HG03457 (cell line): ENCODE measurements around the gene IGF1R.

ENCODE experiments used
- ATAC-seq: cut with Tn5 transposase; IDR thresholded peaks from one replicate; pipeline ENCODE4 v1.9.1; 2021; ENCODE audit warnings: moderate number of reproducible peaks; ENCODE audit not compliant: unreplicated experiment

The IGF1R gene

DNA sequence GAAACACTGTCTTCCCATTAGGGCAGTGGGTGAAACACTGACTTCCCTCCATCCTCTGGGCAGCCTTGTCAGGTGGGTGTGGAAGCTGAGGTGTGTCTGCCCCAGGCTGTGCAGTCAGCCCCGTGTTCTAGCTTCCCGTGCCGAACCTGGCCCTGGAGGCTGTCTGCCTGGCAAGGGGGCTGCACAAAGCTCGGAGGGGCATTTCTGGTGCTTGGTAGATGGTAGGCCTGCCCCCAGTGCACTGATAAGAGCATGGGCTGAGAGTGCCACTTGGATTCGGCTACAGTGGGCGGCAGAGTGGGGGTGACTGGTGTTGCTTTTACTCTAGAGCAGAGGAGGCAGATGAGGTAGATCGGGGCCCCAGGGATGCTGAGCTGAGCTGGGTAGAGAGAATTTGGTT lies 21.3 kb downstream of the IGF1R start:
- no peak for ATAC-seq

GRCh38 chr15:98671060-98672008 lies 23.0 kb downstream of the IGF1R start:
- ATAC-seq = no peak

GRCh38 chr15:98673133-98673532 lies 24.8 kb downstream of the IGF1R start:
- no peak for ATAC-seq

DNA sequence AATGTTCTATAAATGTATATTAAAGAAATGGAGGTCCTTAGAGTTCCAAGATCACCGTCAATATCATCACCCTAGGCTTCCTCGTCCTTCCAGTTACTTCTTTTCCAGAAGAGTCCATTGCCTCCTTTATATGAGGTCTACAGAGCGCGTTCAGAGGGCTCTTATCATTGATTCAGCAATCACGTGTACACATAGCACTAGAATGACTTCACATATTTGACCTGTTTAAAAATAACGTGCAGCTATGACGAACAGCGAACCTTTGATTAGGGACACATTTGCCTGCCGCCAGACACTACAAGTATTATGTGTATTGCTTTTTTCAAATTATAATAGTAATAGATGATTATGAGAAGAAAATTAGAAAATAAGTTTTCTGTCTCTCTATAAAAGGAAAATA lies 26.0 kb downstream of the IGF1R start:
- ATAC-seq = no peak

- ATAC-seq = no peak
Observed at GRCh38 chr15:98676586-98677270, 28.4 kb downstream of the IGF1R start.

GRCh38 chr15:98677345-98678059 lies 29.2 kb downstream of the IGF1R start:
- no peak for ATAC-seq

- no peak for ATAC-seq
Observed at GRCh38 chr15:98678484-98678883, 30.1 kb downstream of the IGF1R start.

DNA sequence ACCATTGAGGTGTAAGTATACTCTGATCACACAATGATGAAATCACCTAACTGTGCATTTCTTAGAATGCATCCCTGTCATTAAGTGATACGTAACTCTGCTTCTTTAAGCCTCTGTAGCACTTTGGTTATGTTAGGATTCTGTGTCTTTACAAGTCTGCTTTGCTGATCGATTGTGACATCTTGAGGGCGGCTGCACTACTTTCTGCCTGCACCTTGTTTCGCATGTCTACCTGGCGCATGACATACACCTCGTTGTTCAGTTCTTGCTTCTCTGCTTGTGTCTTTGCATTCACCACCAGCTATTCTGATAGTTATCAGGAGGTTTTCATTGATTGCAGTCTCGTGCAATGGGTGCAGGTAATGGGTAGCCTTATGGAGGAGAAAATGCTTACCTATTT lies 32.7 kb downstream of the IGF1R start:
- no peak for ATAC-seq

- no peak for ATAC-seq
Observed at GRCh38 chr15:98682992-98683701, 34.8 kb downstream of the IGF1R start.

- no peak for ATAC-seq
Observed at GRCh38 chr15:98683831-98684230, 35.5 kb downstream of the IGF1R start.

- ATAC-seq = no peak
Observed at GRCh38 chr15:98684436-98684835, 36.1 kb downstream of the IGF1R start.

DNA sequence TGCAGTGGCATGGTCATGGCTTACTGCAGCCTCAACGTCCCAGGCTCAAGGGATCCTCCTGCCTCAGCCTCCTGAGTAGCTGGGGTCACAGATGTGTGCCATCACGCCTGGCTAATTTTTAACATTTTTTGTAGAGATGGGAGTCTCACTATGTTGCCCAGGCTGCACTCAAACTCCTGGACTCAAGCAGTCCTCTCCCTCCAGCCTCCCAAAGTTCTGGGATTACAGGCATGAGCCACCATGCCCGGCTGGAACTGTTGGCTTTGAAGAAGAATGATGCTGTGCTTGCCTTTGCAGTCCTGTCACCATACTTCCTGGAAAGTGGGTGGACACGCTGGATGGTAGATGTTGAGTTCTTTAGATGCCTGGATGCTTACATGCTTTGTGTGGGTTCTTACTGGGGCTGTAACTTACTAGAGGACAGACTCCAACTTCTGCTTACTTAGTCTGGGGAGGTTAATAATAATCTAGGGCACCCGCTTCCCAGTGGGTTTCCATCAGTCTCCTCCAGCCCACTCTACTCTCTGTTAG lies 36.7 kb downstream of the IGF1R start:
- no peak for ATAC-seq

DNA sequence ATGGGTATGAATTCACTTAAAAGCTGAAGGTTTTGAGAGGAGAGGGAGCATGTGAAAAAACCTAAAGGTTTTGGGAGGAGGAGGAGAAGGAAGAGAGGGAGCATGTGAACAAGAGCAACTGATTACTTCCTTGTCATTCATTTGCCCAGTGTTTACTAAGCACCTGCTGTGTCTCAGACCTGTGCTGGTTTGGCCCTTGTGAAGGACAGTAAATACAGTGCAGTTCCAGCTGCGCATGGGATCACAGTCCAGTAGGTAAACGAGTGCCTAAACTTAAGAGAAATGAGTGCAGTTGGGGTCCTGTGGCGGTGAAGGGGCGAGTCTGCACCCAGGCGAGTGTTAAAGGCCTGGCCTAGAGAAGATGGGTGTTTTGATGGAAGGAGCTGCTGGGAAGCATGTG lies 38.6 kb downstream of the IGF1R start:
- no peak for ATAC-seq

GRCh38 chr15:98689431-98689861 lies 41.1 kb downstream of the IGF1R start:
- no peak for ATAC-seq

DNA sequence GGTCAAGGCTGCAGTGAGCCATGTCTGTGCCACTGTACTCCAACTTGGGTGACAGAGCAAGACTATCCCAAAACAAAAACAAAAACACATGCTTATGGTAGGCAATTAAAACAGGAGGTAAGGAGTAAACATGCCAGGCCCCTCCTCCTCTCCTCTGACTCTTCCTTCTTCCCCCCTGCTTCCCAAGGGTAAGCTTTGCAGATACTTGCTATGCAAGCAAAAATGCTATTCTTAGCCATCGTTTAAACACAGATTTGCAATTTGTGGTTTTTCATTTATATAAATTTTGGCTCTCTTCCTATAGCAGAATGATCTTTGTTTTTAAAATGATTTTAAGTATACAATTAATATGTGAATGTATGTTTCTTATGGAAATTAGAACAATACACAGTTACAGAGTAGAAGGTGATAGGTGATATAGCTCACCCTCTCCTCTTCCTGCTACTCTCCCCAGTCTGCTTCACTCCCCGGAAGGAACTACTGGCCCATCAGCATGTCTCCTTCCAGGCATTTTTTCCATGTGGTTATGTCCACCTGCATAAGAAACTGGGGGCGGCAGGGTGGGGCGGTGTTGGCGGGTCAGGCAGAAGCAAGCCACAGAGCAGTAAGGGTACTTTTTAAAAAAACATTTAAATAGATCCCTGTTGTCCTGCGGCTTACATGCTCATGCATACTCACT lies 42.1 kb downstream of the IGF1R start:
- ATAC-seq = no peak

- ATAC-seq = no peak
Observed at GRCh38 chr15:98692213-98692612, 43.9 kb downstream of the IGF1R start.

- ATAC-seq = no peak
Observed at GRCh38 chr15:98694161-98694560, 45.8 kb downstream of the IGF1R start.

- ATAC-seq = no peak
Observed at GRCh38 chr15:98698792-98699191, 50.5 kb downstream of the IGF1R start.

GRCh38 chr15:98699591-98700424 lies 51.5 kb downstream of the IGF1R start:
- no peak for ATAC-seq
